K562 (cell line): ENCODE results near the gene SAE1.
A peak's percentile ranks its signal among the peaks of the same experiment; 100 is the strongest.

Experiments
- MIER1 ChIP-seq: fragments of 450-650 bp; IDR thresholded peaks from 2 replicates; pipeline ENCODE4 v1.6.1; 2016; ENCODE audit warnings: antibody characterized with exemption, mild to moderate bottlenecking, low read depth
- RAD21 ChIP-seq, 2 experiments: fragments of 250-450 bp in 1 of 2; fragments of 450-650 bp in 1 of 2; sonication (Bioruptor Pico) in 1 of 2; formaldehyde crosslinking in 1 of 2; IDR thresholded peaks in 1 of 2; conservative IDR thresholded peaks in 1 of 2; 2 replicates each; pipeline versions ENCODE4 v1.4.0 to v1.8.0; 2020 to 2022; ENCODE audit warnings: mild to moderate bottlenecking in 2 of 2, moderate library complexity in 1 of 2
- SP2 ChIP-seq: IDR thresholded peaks from 2 replicates; pipeline ENCODE4 v1.6.1; 2011; ENCODE audit warnings: mild to moderate bottlenecking, low read depth, low read length, moderate library complexity; ENCODE audit not compliant: poor library complexity, severe bottlenecking; ENCODE audit errors: extremely low read depth
- USF2 ChIP-seq: sonication (generic); formaldehyde crosslinking; IDR thresholded peaks from 2 replicates; pipeline ENCODE4 v1.5.0; 2020; ENCODE audit warnings: missing genetic modification reagents
- TF ChIP-seq, protein P1 (sequence below), 3 experiments: IDR thresholded peaks in 2 of 3; conservative IDR thresholded peaks in 1 of 3; 2 replicates each; pipeline ENCODE4 v1.5.1; 2011 to 2012; ENCODE audit warnings: low read length in 3 of 3, mild to moderate bottlenecking in 3 of 3, control low read depth in 2 of 3, improper control_type of control experiment in 1 of 3, inconsistent platforms in 1 of 3, low read depth in 1 of 3, mixed read lengths in 1 of 3, moderate library complexity in 1 of 3; ENCODE audit not compliant: insufficient read depth in 2 of 3
- TF ChIP-seq, protein P2 (sequence below): fragments of 150-350 bp; IDR thresholded peaks from 2 replicates; pipeline ENCODE4 v1.6.1; 2014; ENCODE audit warnings: low read depth, mild to moderate bottlenecking, low read length, borderline replicate concordance

DNA sequence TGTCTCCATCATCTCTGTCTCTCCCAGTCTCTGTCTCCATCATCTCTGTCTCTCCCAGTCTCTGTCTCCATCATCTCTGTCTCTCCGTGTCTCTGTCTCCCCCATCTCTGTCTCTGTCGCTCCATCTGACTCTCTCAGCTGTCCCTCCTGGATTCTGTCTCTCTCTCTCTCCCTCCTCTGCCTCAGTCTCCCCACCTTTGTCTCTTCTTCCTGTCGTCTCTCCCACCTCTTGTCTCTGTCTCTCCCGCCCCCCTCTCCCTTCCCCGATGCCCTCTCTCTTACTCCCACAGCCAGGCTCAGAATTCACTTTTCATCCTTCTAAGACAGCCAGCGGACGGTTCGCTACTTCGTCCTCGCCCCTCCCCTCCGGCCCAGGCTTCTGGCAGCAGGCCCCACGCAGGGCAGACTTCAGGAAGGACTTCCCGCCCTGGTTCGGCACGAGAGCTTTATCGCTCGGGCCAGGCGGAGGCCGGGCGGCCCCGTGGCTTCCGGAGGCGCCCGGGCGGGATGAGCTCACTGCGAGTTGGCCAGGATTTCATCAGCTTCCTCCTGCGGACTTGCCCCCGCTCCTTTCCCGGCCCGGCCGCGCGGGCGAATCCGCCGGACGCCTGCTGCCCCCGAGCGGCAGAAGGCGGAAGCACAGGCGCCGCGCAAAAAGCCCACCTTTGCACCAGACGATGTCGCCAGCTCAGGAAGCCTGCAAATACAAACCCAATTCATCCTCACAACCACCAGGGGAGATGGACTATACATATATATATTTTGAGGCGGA is 113.3 kb downstream of the SAE1 start:
- TF ChIP-seq MIER1, result peak; percentile 78
- TF ChIP-seq, protein P1, sequence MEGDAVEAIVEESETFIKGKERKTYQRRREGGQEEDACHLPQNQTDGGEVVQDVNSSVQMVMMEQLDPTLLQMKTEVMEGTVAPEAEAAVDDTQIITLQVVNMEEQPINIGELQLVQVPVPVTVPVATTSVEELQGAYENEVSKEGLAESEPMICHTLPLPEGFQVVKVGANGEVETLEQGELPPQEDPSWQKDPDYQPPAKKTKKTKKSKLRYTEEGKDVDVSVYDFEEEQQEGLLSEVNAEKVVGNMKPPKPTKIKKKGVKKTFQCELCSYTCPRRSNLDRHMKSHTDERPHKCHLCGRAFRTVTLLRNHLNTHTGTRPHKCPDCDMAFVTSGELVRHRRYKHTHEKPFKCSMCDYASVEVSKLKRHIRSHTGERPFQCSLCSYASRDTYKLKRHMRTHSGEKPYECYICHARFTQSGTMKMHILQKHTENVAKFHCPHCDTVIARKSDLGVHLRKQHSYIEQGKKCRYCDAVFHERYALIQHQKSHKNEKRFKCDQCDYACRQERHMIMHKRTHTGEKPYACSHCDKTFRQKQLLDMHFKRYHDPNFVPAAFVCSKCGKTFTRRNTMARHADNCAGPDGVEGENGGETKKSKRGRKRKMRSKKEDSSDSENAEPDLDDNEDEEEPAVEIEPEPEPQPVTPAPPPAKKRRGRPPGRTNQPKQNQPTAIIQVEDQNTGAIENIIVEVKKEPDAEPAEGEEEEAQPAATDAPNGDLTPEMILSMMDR (IDR thresholded peaks at IDR 0.05 in 2 of 3, conservative IDR thresholded peaks at IDR 0.05 in 1 of 3; ENCODE audit: insufficient read depth in 2 of 3, low read depth in 1 of 3, low read length in 3 of 3), result peak; percentile 98 to 99 (median 98)
- TF ChIP-seq SP2, result no peak
- peak; percentile 97 to 99 for TF ChIP-seq RAD21 (CRISPR knock-in tag; conservative IDR thresholded peaks at IDR 0.05 in 1 of 2, IDR thresholded peaks at IDR 0.05 in 1 of 2)
- TF ChIP-seq, protein P2, sequence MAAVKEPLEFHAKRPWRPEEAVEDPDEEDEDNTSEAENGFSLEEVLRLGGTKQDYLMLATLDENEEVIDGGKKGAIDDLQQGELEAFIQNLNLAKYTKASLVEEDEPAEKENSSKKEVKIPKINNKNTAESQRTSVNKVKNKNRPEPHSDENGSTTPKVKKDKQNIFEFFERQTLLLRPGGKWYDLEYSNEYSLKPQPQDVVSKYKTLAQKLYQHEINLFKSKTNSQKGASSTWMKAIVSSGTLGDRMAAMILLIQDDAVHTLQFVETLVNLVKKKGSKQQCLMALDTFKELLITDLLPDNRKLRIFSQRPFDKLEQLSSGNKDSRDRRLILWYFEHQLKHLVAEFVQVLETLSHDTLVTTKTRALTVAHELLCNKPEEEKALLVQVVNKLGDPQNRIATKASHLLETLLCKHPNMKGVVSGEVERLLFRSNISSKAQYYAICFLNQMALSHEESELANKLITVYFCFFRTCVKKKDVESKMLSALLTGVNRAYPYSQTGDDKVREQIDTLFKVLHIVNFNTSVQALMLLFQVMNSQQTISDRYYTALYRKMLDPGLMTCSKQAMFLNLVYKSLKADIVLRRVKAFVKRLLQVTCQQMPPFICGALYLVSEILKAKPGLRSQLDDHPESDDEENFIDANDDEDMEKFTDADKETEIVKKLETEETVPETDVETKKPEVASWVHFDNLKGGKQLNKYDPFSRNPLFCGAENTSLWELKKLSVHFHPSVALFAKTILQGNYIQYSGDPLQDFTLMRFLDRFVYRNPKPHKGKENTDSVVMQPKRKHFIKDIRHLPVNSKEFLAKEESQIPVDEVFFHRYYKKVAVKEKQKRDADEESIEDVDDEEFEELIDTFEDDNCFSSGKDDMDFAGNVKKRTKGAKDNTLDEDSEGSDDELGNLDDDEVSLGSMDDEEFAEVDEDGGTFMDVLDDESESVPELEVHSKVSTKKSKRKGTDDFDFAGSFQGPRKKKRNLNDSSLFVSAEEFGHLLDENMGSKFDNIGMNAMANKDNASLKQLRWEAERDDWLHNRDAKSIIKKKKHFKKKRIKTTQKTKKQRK, result peak; percentile 5; the same call in 1 of the 2 replicates
- TF ChIP-seq USF2, result no peak
